Activated B cell treated with CpG ODN at 0.5 μM for 24 hours (primary cell): ENCODE measurements around the gene PEX6. TPM values are rescaled to one million over a fixed set of nuclear protein-coding genes. Genes with fewer than 3 reads are reported as not detected.
"Not testable (repeated sequence)": the region's sequence is repeated elsewhere in the genome, so short reads cannot be mapped to it uniquely, and the experiment has no call there.

Experiments used
- ATAC-seq: fragments of 200-7000 bp; cut with Tn5 transposase; one replicate; pipeline ENCODE4 v1.10.0; 2021; ENCODE audit warnings: low read depth, mild to moderate bottlenecking, moderate library complexity
- CTCF ChIA-PET: fragments of 350-600 bp; sonication (Branson Sonifier 250); formaldehyde crosslinking; loops from one replicate; lab custom pipeline; 2021; ENCODE audit warnings: antibody characterized with exemption; lab: Charles Lee
- POLR2A ChIA-PET: fragments of 350-600 bp; sonication (Branson Sonifier 250); formaldehyde crosslinking; loops from one replicate; lab custom pipeline; 2021; ENCODE audit warnings: antibody characterized with exemption; lab: Charles Lee
- DNase-seq: peaks from one replicate; pipeline ENCODE4 v3.0.0; 2022
- H3K27ac Mint-ChIP-seq: one replicate; pipeline ENCODE4 v1.8.0; 2020; ENCODE audit warnings: mixed read lengths
- H3K27me3 Mint-ChIP-seq: one replicate; pipeline ENCODE4 v1.8.0; 2021; ENCODE audit warnings: mixed read lengths
- H3K36me3 Mint-ChIP-seq: one replicate; pipeline ENCODE4 v1.8.0; 2021; ENCODE audit warnings: low read depth, mixed read lengths
- H3K4me1 Mint-ChIP-seq: one replicate; pipeline ENCODE4 v1.8.0; 2021; ENCODE audit warnings: mixed read lengths
- H3K4me3 Mint-ChIP-seq: one replicate; pipeline ENCODE4 v1.8.0; 2020; ENCODE audit warnings: mild to moderate bottlenecking, mixed read lengths
- H3K9me3 Mint-ChIP-seq: one replicate; pipeline ENCODE4 v1.8.0; 2020; ENCODE audit warnings: mixed read lengths
- intact Hi-C: fragments of 100-400 bp; cut with micrococcal nuclease; formaldehyde crosslinking; loops from one replicate; pipeline ENCODE4 v1.15.1; 2024
- total RNA-seq: library from RNA; stranded (reverse); gene quantifications from 2 replicates; pipeline ENCODE4 v1.2.3, GENCODE V29; 2022
- TF ChIP-seq, protein P1 (sequence below): fragments of 200-600 bp; IDR thresholded peaks from one replicate; pipeline ENCODE4 v1.8.0; 2022; ENCODE audit warnings: antibody characterized with exemption, mild to moderate bottlenecking

Gene PEX6
- total RNA-seq, 1 donor from 2014 or later: 13.2 TPM

DNA sequence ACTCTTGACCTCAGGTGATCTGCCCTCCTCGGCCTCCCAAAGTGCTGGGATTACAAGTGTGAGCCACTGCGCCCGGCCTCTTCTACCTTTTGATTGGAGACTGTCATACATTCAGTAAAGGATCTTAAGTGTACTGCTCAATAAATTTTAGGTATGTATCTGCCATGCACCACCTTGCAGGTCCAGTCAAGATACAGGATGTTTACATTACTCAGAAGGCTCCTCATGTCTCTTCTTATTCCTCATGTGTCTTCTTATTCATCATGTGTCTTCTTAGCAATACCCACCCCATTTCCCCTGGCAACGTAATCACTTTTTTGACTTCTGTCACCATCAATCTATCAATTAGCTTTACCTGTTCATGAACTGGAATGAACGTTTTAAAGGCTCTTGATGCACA lies 26.9 kb upstream of the PEX6 start:
- Mint-ChIP-seq H3K36me3 (peaks cover 47% of the 10 kb centered on the region), H3K27ac (no peak overlapping the region), H3K9me3 (no peaks in the 10 kb centered on the region), H3K4me1 (peaks cover 9% of the 10 kb centered on the region), H3K27me3 (no peaks in the 10 kb centered on the region), H3K4me3 (no peak overlapping the region)
- intact Hi-C loops: no loop called here
- no peak for ATAC-seq
- no peak for DNase-seq
- TF ChIP-seq, protein P1, sequence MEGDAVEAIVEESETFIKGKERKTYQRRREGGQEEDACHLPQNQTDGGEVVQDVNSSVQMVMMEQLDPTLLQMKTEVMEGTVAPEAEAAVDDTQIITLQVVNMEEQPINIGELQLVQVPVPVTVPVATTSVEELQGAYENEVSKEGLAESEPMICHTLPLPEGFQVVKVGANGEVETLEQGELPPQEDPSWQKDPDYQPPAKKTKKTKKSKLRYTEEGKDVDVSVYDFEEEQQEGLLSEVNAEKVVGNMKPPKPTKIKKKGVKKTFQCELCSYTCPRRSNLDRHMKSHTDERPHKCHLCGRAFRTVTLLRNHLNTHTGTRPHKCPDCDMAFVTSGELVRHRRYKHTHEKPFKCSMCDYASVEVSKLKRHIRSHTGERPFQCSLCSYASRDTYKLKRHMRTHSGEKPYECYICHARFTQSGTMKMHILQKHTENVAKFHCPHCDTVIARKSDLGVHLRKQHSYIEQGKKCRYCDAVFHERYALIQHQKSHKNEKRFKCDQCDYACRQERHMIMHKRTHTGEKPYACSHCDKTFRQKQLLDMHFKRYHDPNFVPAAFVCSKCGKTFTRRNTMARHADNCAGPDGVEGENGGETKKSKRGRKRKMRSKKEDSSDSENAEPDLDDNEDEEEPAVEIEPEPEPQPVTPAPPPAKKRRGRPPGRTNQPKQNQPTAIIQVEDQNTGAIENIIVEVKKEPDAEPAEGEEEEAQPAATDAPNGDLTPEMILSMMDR: no peak
- ChIA-PET POLR2A (interaction anchor here (0.7 to 1.3 kb wide), 2 partner anchors 22 to 76 kb away, joined by 3 to 4 read pairs; partner anchors contain the start of gene CNPY3), CTCF (no interaction called here)

DNA sequence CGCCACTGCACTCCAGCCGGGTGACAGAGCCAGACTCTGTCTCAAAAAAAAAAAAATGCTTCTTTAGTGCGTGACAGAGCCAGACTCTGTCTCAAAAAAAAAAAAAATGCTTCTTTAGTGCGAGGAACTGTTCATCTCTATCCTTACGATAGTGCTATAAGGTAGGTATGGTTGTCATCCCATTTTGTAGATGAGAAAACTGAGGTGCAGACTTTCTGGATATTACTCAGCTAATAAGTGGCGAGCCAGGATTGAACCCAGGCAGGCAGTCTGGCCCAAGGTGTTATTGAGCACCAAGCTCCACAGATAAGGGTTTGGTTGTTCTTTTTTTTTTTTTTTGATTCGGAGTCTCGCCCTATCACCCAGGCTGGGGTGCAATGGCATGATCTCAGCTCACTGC lies 22.9 kb upstream of the PEX6 start:
- H3K9me3 Mint-ChIP-seq: no peaks in the 10 kb centered on the region
- peaks cover 12% of the 10 kb centered on the region for H3K36me3 Mint-ChIP-seq
- TF ChIP-seq, protein P1: no peak
- no peaks in the 10 kb centered on the region for H3K27me3 Mint-ChIP-seq
- no peak overlapping the region for H3K27ac Mint-ChIP-seq
- intact Hi-C loops: no loop called here
- CTCF ChIA-PET: interaction anchor here (0.7 kb wide), 1 partner anchor 23 kb away, joined by 7 read pairs; no protein-coding TSS in a partner anchor
- POLR2A ChIA-PET: no interaction called here
- DNase-seq (no peak), ATAC-seq (no peak)
- H3K4me3 Mint-ChIP-seq: no peak overlapping the region
- H3K4me1 Mint-ChIP-seq: no peaks in the 10 kb centered on the region

DNA sequence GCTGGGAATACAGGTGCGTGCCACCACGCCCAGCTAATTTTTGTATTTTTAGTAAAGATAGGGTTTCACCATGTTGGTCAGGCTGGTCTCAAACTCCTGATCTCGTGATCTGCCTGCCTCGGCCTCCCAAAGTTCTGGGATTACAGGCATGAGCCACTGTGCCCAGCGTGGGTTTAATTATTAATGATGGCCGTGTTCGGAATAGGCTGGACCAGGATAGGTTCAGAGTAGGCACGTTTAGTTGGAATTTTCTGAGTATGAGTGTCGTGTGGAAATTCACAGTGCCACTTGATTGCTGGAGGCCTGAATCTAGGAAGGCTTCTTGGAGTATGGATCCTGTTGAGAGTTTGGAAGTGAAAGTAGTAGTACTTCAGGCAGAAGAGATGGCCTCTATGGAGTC lies 19.2 kb upstream of the PEX6 start:
- CTCF ChIA-PET, ATAC-seq, H3K27ac Mint-ChIP-seq, H3K36me3 Mint-ChIP-seq, H3K9me3 Mint-ChIP-seq, intact Hi-C loops, H3K4me3 Mint-ChIP-seq, POLR2A ChIA-PET, DNase-seq, H3K27me3 Mint-ChIP-seq, H3K4me1 Mint-ChIP-seq: not testable (repeated sequence)

DNA sequence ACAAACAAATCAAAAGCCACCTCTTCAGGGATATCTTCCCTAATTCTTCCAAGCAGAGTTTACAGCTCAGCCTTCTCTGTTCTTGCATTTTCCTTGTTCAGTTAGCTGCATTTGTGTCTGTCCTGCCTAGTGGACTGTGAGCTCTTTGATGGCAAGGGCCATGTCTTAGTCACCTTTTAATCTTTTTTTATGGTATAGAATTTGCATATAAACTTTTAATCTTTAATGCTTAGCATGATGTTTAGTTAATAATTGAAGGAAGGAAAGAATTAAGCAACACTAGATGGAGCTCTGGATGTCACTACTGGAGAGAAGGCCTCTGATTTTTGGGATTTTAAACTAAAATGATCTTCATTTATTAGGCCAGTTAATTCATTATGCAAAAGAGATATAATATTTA lies 17.5 kb upstream of the PEX6 start:
- ChIA-PET CTCF (no interaction called here), POLR2A (interaction anchor here (0.7 to 2.4 kb wide), 4 partner anchors 11 to 250 kb away, joined by 3 to 7 read pairs (median 4); partner anchors contain the start of gene PPP2R5D)
- H3K27ac Mint-ChIP-seq: no peak overlapping the region
- no peaks in the 10 kb centered on the region for H3K9me3 Mint-ChIP-seq
- ATAC-seq (no peak), DNase-seq (no peak)
- no peak overlapping the region for H3K4me3 Mint-ChIP-seq
- peaks cover 8% of the 10 kb centered on the region for H3K36me3 Mint-ChIP-seq
- H3K4me1 Mint-ChIP-seq: peaks cover 2% of the 10 kb centered on the region
- TF ChIP-seq, protein P1: no peak
- no peaks in the 10 kb centered on the region for H3K27me3 Mint-ChIP-seq
- intact Hi-C loops: no loop called here

DNA sequence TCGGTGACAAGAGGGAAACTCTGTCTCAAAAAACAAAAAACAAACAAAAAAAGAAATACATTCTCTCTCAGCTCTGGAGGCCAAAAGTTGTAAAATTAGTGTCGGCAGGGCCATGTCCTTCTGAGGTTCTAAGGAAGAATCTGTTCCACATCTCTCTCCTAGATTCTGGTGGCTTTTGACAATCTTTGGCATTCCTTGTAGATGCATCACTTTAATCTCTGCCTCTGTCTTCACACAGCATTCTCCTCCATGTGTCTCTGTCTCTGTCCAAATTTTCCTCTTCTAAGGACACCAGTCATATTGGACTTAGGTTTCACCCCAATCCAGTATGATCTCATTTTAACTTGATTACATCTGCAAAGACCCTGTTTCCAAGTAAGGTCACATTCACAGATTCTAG lies 14.5 kb upstream of the PEX6 start:
- no peaks in the 10 kb centered on the region for H3K27me3 Mint-ChIP-seq
- ChIA-PET CTCF (no interaction called here), POLR2A (no interaction called here)
- ATAC-seq: no peak
- H3K36me3 Mint-ChIP-seq: peaks cover 23% of the 10 kb centered on the region
- intact Hi-C loops: no loop called here
- no peak overlapping the region for H3K4me3 Mint-ChIP-seq
- TF ChIP-seq, protein P1: no peak
- peaks cover 2% of the 10 kb centered on the region for H3K4me1 Mint-ChIP-seq
- no peak for DNase-seq
- no peak overlapping the region for H3K27ac Mint-ChIP-seq
- H3K9me3 Mint-ChIP-seq: no peaks in the 10 kb centered on the region

DNA sequence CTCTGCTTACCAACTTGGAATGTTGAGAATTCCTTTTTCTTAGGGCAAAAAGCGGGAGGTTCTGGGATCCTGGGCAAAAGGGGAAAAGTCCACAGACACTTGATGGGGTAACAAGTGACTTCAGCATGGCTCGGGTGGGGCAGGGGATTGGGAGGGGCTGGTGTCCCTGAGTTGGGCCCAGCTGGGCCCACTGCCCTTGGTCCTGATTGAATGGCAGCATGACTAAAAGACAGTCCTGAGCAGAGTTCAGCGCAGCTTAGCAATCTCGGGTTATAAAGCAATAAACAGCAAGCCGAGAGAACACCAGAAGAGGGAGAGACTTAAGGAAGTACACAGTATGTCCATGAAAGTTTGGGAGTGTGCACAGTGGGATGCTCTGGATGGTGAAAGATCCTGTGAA lies 10.9 kb upstream of the PEX6 start:
- intact Hi-C loops: no loop called here
- DNase-seq (no peak), ATAC-seq (no peak)
- no peak overlapping the region for H3K4me3 Mint-ChIP-seq
- H3K9me3 Mint-ChIP-seq: no peaks in the 10 kb centered on the region
- peaks cover 26% of the 10 kb centered on the region for H3K4me1 Mint-ChIP-seq
- ChIA-PET POLR2A (no interaction called here), CTCF (no interaction called here)
- peaks cover 30% of the 10 kb centered on the region for H3K36me3 Mint-ChIP-seq
- H3K27ac Mint-ChIP-seq: no peak overlapping the region
- no peaks in the 10 kb centered on the region for H3K27me3 Mint-ChIP-seq
- TF ChIP-seq, protein P1: no peak
